ENCODE measurements around the gene HOXA7. TPM values are rescaled to one million over a fixed set of nuclear protein-coding genes. Genes with fewer than 3 reads are reported as not detected.

Gene HOXA7
- polyA plus RNA-seq, 1 of the 3 experiments (the other 2 are of a cell fraction), result not detected

DNA sequence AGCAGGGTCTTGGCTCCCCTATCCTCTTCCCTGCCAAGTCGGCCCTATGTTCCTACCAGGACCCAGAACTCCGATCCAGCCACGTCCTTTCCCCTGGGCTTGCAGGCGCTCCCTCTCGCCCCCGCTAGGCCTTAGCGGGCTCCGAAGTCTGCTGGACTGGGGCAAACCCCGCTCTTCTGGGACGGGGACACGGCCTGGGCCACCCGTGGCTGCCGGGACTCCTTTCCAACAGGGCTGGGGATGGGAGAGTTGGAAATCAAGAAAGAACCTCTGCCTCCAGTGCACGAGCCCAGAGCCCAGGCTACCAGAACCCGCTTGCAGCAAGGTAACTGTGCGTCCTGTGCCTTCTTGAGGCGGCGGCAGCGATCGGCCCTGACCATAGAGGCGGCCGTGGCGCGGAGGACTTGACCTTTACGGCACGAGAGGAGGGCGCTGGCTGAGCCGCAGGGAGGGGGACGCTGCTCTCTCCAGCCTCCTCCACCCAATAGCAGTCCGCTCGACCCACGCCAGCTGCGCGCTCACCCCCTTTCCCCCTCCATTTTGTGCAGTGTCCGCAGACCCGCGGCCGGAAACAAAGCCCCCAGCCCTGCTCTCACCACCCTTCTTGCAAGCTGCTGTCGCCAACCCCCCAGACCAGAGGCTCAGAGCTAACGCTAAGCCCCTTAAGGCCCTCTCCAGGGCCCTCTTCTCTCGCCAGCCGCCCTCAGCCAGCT is 35.5 kb upstream of the HOXA7 start:
- H3K4me3 ChIP-seq (ENCODE audit: low read depth in 2 of 2, low read length in 1 of 2), result no peak overlapping the region; a peak in 1 of 4 replicates
- no peak overlapping the region for H3K27ac ChIP-seq (ENCODE audit: low read depth in 2 of 2, low read length in 1 of 2)
- H3K9ac ChIP-seq, result no peak overlapping the region
- CTCF ChIA-PET, result interaction anchor here (1.1 to 10.7 kb wide), 12 partner anchors 14 to 1340 kb away, joined by 3 to 84 read pairs (median 4); partner anchors contain the start of gene HOXA5
- H3K79me2 ChIP-seq (ENCODE audit: insufficient read depth), result no peaks in the 10 kb centered on the region
- peaks cover 10% of the 10 kb centered on the region for H3F3A ChIP-seq (replicated peaks; ENCODE audit: insufficient read depth)
- peaks cover 88% of the 10 kb centered on the region for H3K27me3 ChIP-seq (ENCODE audit: insufficient read depth)
- peaks cover 0 to 4% of the 10 kb centered on the region in 2 experiments; a peak in 1 of 4 replicates for H3K4me1 ChIP-seq (ENCODE audit: control insufficient read depth in 1 of 2, insufficient read depth in 2 of 2, low read depth in 1 of 2, low read length in 1 of 2)
- H3K9me3 ChIP-seq, result no peaks in the 10 kb centered on the region
- H3K9me2 ChIP-seq, result no peaks in the 10 kb centered on the region
- H2AFZ ChIP-seq (ENCODE audit: low read depth), result no peak overlapping the region
- no peak for DNase-seq
- H3K36me3 ChIP-seq (replicated peaks in 1 of 2; ENCODE audit: control insufficient read depth in 1 of 2, insufficient read depth in 2 of 2, low read length in 1 of 2), result no peaks in the 10 kb centered on the region
- H4K20me1 ChIP-seq (ENCODE audit: insufficient read depth), result peaks cover 24% of the 10 kb centered on the region
- TF ChIP-seq RFX5 (IDR thresholded peaks at IDR 0.05; ENCODE audit: low read length) (no peak), FOXM1 (IDR thresholded peaks at IDR 0.05; ENCODE audit: low read depth) (no peak), TEAD4 (IDR thresholded peaks at IDR 0.05; ENCODE audit: borderline replicate concordance, insufficient read depth) (no peak), EP300 (IDR thresholded peaks at IDR 0.05; ENCODE audit: borderline replicate concordance in 1 of 2, low read depth in 1 of 2, low read length in 1 of 2) (no peak), ELF1 (IDR thresholded peaks at IDR 0.05) (no peak)
- TF ChIP-seq, protein P1, sequence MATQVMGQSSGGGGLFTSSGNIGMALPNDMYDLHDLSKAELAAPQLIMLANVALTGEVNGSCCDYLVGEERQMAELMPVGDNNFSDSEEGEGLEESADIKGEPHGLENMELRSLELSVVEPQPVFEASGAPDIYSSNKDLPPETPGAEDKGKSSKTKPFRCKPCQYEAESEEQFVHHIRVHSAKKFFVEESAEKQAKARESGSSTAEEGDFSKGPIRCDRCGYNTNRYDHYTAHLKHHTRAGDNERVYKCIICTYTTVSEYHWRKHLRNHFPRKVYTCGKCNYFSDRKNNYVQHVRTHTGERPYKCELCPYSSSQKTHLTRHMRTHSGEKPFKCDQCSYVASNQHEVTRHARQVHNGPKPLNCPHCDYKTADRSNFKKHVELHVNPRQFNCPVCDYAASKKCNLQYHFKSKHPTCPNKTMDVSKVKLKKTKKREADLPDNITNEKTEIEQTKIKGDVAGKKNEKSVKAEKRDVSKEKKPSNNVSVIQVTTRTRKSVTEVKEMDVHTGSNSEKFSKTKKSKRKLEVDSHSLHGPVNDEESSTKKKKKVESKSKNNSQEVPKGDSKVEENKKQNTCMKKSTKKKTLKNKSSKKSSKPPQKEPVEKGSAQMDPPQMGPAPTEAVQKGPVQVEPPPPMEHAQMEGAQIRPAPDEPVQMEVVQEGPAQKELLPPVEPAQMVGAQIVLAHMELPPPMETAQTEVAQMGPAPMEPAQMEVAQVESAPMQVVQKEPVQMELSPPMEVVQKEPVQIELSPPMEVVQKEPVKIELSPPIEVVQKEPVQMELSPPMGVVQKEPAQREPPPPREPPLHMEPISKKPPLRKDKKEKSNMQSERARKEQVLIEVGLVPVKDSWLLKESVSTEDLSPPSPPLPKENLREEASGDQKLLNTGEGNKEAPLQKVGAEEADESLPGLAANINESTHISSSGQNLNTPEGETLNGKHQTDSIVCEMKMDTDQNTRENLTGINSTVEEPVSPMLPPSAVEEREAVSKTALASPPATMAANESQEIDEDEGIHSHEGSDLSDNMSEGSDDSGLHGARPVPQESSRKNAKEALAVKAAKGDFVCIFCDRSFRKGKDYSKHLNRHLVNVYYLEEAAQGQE (IDR thresholded peaks at IDR 0.05; ENCODE audit: low read depth, low read length), result no peak
- WGBS (ENCODE audit: low lambda C conversion rate), result 25% methylated on average over 32 of the region's 42 CpGs
- POLR2A ChIA-PET, result interaction anchor here (0.5 kb wide), 1 partner anchor 813 kb away, joined by 3 read pairs; no protein-coding TSS in a partner anchor
- peak overlapping the region; percentile 30; the same call in 1 of the 2 replicates for H3K4me2 ChIP-seq

DNA sequence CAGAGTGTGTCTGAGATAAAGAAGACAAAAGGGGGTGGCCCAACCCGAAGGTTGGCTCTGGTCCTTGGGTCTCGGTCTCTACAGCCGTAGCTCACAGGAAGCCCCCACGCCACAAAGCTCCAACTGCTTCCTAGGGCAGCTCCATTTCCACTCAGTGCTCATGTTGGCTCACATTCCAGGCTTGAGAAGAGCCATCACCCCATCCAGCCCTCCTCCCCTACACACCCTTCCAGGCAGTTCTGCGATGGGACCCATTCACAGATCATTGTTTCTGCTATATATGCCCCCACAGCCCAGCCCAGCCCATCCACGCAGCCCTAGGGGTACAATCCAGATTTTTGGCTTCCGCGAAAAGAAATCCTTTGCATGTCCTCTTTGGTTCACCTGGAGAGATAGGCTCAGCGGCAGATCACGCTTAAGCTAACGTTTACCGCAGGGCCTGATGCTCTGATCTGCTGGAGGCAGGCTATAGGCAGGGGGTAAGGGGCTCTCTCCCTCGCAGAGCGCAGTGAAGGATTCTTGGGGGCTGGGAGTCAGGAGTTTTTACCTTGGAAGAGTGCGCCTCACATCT is 34.8 kb upstream of the HOXA7 start:
- Histone ChIP-seq H3K9me2 (no peaks in the 10 kb centered on the region), H3K4me2 (no peak overlapping the region), H3K27ac (ENCODE audit: low read depth in 2 of 2, low read length in 1 of 2) (no peak overlapping the region), H3K4me3 (ENCODE audit: low read depth in 2 of 2, low read length in 1 of 2) (no peak overlapping the region), H3K9me3 (no peaks in the 10 kb centered on the region), H3K36me3 (replicated peaks in 1 of 2; ENCODE audit: control insufficient read depth in 1 of 2, insufficient read depth in 2 of 2, low read length in 1 of 2) (no peaks in the 10 kb centered on the region), H3K9ac (no peak overlapping the region), H3F3A (replicated peaks; ENCODE audit: insufficient read depth) (peaks cover 13% of the 10 kb centered on the region), H3K4me1 (ENCODE audit: control insufficient read depth in 1 of 2, insufficient read depth in 2 of 2, low read depth in 1 of 2, low read length in 1 of 2) (peaks cover 0 to 4% of the 10 kb centered on the region in 2 experiments; a peak in 1 of 4 replicates), H3K79me2 (ENCODE audit: insufficient read depth) (no peaks in the 10 kb centered on the region), H4K20me1 (ENCODE audit: insufficient read depth) (peaks cover 30% of the 10 kb centered on the region), H2AFZ (ENCODE audit: low read depth) (no peak overlapping the region), H3K27me3 (ENCODE audit: insufficient read depth) (peaks cover 96% of the 10 kb centered on the region)
- no peak for DNase-seq
- WGBS (ENCODE audit: low lambda C conversion rate), result 33% methylated on average over 15 of the region's 15 CpGs
- POLR2A ChIA-PET, result no interaction called here
- CTCF ChIA-PET, result interaction anchor here (0.8 to 10.7 kb wide), 16 partner anchors 9 to 1339 kb away, joined by 3 to 84 read pairs (median 9); no protein-coding TSS in a partner anchor
- no peak for TF ChIP-seq TAF1 (IDR thresholded peaks at IDR 0.05; ENCODE audit: borderline replicate concordance, low read depth, low read length)
- no peak for TF ChIP-seq RXRA (IDR thresholded peaks at IDR 0.05; ENCODE audit: borderline replicate concordance, low read depth)
- no peak for TF ChIP-seq JUND (IDR thresholded peaks at IDR 0.05)
- TF ChIP-seq MEF2A (IDR thresholded peaks at IDR 0.05; ENCODE audit: borderline replicate concordance, low read depth), result no peak
- no peak for TF ChIP-seq EZH2phosphoT487 (IDR thresholded peaks at IDR 0.05; ENCODE audit: borderline replicate concordance, low read depth)
- no peak for TF ChIP-seq YY1 (IDR thresholded peaks at IDR 0.05; ENCODE audit: low read depth)
- TF ChIP-seq, protein P2, sequence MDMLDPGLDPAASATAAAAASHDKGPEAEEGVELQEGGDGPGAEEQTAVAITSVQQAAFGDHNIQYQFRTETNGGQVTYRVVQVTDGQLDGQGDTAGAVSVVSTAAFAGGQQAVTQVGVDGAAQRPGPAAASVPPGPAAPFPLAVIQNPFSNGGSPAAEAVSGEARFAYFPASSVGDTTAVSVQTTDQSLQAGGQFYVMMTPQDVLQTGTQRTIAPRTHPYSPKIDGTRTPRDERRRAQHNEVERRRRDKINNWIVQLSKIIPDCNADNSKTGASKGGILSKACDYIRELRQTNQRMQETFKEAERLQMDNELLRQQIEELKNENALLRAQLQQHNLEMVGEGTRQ (IDR thresholded peaks at IDR 0.05; ENCODE audit: borderline replicate concordance, low read depth, low read length), result no peak
- no peak for TF ChIP-seq MXI1 (IDR thresholded peaks at IDR 0.05; ENCODE audit: low read depth, low read length)
- TF ChIP-seq TEAD4 (IDR thresholded peaks at IDR 0.05; ENCODE audit: borderline replicate concordance, insufficient read depth), result no peak
- no peak for TF ChIP-seq GATA2 (CRISPR knock-in tag; IDR thresholded peaks at IDR 0.05)
- no peak for TF ChIP-seq NFIC (IDR thresholded peaks at IDR 0.05; ENCODE audit: borderline replicate concordance)
- TF ChIP-seq, protein P3, sequence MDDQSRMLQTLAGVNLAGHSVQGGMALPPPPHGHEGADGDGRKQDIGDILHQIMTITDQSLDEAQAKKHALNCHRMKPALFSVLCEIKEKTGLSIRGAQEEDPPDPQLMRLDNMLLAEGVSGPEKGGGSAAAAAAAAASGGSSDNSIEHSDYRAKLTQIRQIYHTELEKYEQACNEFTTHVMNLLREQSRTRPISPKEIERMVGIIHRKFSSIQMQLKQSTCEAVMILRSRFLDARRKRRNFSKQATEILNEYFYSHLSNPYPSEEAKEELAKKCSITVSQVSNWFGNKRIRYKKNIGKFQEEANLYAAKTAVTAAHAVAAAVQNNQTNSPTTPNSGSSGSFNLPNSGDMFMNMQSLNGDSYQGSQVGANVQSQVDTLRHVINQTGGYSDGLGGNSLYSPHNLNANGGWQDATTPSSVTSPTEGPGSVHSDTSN (IDR thresholded peaks at IDR 0.05), result no peak
- TF ChIP-seq, protein P4, sequence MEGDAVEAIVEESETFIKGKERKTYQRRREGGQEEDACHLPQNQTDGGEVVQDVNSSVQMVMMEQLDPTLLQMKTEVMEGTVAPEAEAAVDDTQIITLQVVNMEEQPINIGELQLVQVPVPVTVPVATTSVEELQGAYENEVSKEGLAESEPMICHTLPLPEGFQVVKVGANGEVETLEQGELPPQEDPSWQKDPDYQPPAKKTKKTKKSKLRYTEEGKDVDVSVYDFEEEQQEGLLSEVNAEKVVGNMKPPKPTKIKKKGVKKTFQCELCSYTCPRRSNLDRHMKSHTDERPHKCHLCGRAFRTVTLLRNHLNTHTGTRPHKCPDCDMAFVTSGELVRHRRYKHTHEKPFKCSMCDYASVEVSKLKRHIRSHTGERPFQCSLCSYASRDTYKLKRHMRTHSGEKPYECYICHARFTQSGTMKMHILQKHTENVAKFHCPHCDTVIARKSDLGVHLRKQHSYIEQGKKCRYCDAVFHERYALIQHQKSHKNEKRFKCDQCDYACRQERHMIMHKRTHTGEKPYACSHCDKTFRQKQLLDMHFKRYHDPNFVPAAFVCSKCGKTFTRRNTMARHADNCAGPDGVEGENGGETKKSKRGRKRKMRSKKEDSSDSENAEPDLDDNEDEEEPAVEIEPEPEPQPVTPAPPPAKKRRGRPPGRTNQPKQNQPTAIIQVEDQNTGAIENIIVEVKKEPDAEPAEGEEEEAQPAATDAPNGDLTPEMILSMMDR (IDR thresholded peaks at IDR 0.05), result no peak
- TF ChIP-seq FOXM1 (IDR thresholded peaks at IDR 0.05; ENCODE audit: low read depth), result no peak
- no peak for TF ChIP-seq GABPA (IDR thresholded peaks at IDR 0.05; ENCODE audit: low read depth)

Measured in SK-N-SH (cell line).